Neutrophil (primary cell): ENCODE data around the gene RPL28.

ENCODE experiments used
- H3K27ac ChIP-seq: fragments of 200-600 bp; sonication (generic); 2 replicates; pipeline ENCODE4 v1.5.1; 2016; ENCODE audit warnings: mild to moderate bottlenecking, moderate library complexity
- H3K27me3 ChIP-seq: fragments of 200-600 bp; sonication (generic); 2 replicates; pipeline ENCODE4 v1.6.0; 2016; ENCODE audit warnings: mild to moderate bottlenecking
- H3K36me3 ChIP-seq: fragments of 200-600 bp; sonication (generic); 2 replicates; pipeline ENCODE4 v1.5.1; 2017
- H3K4me1 ChIP-seq, 2 experiments: fragments of 200-600 bp in 1 of 2; sonication (generic) in 1 of 2; 1 replicate in 1 of 2; 2 replicates in 1 of 2; pipeline versions ENCODE4 v1.5.1 to v1.6.1; 2013 to 2016; ENCODE audit warnings: low read depth in 1 of 2, low read length in 1 of 2, mild to moderate bottlenecking in 1 of 2, moderate library complexity in 1 of 2; ENCODE audit not compliant: control insufficient read depth in 1 of 2, insufficient read depth in 1 of 2
- H3K4me3 ChIP-seq, 2 experiments: fragments of 200-600 bp in 1 of 2; sonication (generic) in 1 of 2; 1 replicate in 1 of 2; 2 replicates in 1 of 2; pipeline ENCODE4 v1.5.1; 2013 to 2016; ENCODE audit warnings: low read depth in 1 of 2, low read length in 1 of 2, mild to moderate bottlenecking in 1 of 2, moderate library complexity in 1 of 2
- H3K9me3 ChIP-seq: fragments of 200-600 bp; sonication (generic); 2 replicates; pipeline ENCODE4 v1.5.1; 2016
- TF ChIP-seq, protein P1 (sequence below): fragments of 200-600 bp; sonication (generic); IDR thresholded peaks from 2 replicates; pipeline ENCODE4 v1.5.1; 2016; ENCODE audit warnings: antibody characterized with exemption

The RPL28 gene

DNA sequence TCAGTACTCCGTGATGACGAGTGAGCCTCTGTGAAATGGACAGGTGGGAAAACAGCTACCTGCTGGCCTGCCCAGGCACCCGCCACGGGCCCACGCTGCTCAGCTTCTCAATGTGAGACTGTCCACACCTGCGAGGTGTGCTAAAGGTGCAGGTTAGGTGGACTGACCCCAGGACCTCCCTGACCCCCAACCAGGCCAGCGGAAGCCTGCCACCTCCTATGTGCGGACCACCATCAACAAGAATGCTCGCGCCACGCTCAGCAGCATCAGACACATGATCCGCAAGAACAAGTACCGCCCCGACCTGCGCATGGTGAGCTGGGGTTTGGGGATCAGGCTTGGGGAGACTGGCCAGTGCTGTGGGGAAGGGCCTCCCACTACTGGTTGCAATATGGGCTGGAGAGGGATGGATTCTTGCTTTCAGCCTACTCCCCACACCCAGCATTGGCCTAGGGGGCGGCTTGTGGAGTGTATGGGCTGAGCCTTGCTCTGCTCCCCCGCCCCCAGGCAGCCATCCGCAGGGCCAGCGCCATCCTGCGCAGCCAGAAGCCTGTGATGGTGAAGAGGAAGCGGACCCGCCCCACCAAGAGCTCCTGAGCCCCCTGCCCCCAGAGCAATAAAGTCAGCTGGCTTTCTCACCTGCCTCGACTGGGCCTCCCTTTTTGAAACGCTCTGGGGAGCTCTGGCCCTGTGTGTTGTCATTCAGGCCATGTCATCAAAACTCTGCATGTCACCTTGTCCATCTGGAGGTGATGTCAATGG lies 2.2 kb downstream of the RPL28 start:
- Histone ChIP-seq H3K36me3 (peaks cover 44% of the 10 kb centered on the region), H3K27ac (no peak overlapping the region), H3K27me3 (peaks cover 5% of the 10 kb centered on the region), H3K4me1 (peaks cover 42 to 44% of the 10 kb centered on the region in 2 experiments), H3K9me3 (no peaks in the 10 kb centered on the region), H3K4me3 (peak overlapping the region in 1 of 2 experiments; percentile 78)
- TF ChIP-seq, protein P1, sequence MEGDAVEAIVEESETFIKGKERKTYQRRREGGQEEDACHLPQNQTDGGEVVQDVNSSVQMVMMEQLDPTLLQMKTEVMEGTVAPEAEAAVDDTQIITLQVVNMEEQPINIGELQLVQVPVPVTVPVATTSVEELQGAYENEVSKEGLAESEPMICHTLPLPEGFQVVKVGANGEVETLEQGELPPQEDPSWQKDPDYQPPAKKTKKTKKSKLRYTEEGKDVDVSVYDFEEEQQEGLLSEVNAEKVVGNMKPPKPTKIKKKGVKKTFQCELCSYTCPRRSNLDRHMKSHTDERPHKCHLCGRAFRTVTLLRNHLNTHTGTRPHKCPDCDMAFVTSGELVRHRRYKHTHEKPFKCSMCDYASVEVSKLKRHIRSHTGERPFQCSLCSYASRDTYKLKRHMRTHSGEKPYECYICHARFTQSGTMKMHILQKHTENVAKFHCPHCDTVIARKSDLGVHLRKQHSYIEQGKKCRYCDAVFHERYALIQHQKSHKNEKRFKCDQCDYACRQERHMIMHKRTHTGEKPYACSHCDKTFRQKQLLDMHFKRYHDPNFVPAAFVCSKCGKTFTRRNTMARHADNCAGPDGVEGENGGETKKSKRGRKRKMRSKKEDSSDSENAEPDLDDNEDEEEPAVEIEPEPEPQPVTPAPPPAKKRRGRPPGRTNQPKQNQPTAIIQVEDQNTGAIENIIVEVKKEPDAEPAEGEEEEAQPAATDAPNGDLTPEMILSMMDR = no peak

DNA sequence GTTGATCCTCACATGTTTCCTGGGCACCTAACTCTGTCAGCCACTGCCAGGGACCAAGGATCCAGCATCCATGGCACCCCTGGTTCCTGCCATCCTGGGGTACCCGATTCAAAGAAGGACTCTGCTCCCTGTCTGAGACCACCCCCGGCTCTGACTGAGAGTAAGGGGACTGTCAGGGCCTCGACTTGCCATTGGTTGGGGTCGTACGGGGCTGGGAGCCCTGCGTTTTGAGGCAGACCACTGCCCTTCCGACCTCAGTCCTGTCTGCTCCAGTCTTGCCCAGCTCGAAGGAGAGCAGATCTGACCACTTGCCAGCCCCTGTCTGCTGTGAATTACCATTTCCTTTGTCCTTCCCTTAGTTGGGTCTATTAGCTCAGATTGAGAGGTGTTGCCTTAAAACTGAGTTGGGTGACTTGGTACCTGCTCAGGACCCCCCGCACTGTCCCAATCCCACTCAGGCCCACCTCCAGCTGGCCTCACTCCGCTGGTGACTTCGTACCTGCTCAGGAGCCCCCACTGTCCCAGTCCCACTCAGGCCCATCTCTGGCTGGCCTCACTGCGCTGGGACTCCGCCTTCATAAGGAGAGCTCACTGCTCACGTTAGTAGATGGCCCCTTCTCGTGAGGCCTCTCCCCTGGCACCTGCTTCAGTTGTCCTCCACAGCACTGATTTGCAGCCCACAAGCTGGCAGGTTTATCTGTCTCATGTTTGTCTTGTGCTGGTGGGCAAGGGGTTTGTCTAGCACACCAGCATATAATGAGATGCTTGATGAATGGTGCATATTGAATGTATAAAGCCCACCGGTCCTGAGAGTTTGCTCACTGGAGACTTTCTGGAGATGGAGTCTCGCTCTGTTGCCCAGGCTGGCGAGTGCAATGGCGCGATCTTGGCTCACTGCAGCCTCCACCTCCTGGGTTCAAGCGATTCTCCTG lies 3.9 kb downstream of the RPL28 start:
- no peaks in the 10 kb centered on the region for H3K9me3 ChIP-seq
- peaks cover 30 to 32% of the 10 kb centered on the region in 2 experiments for H3K4me1 ChIP-seq
- no peak overlapping the region for H3K27ac ChIP-seq
- peaks cover 44% of the 10 kb centered on the region for H3K36me3 ChIP-seq
- H3K4me3 ChIP-seq = no peak overlapping the region
- TF ChIP-seq, protein P1 = no peak
- no peaks in the 10 kb centered on the region for H3K27me3 ChIP-seq

DNA sequence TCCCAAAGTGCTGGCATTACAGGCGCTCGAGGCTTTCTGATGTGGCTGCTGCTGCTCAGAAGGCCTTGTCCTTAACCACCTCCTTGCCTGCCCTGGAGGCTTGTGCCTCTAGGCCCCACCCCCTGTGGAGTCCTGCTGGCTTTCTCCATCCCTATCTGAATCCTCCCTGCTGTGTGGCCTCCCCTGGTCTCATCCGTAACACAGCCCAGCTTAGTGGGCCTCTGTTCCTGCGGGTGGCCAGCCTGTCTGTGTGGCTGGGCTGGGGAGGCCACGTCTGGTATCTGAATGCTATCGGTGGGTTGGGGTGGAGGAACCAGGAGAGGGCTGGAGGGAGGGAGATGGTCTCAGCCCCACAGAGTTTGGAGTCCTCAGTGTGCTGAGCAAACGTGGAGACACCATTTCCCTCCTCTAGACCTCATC lies 4.7 kb downstream of the RPL28 start:
- peaks cover 22 to 27% of the 10 kb centered on the region in 2 experiments for H3K4me1 ChIP-seq
- peaks cover 44% of the 10 kb centered on the region for H3K36me3 ChIP-seq
- no peaks in the 10 kb centered on the region for H3K27me3 ChIP-seq

DNA sequence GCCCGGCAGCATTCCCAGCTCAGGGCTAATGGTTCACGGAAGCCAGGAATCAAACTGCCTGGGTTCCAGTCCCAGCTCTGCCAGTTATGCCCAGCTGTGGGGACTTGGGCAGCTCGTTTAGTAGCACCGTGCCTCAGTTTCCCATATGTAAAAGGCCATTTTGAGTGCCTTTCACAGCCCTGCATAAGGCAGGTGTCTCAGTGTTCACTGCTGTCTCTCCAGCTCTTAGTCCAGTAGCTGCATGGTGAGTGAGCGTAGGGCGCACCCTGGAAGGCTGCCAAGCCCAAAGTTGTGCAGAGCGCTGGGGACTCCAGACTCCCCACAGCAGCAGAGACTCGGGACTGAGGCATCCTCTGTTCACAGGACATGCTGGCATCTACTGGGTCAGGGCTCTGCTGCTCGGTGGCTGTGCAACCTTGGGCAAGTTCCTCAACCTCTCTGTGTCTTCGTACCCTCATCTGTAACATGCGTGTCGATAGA lies 5.5 kb downstream of the RPL28 start:
- H3K36me3 ChIP-seq = peaks cover 44% of the 10 kb centered on the region
- no peak overlapping the region for H3K27ac ChIP-seq
- H3K4me1 ChIP-seq = peaks cover 22 to 26% of the 10 kb centered on the region in 2 experiments
- H3K4me3 ChIP-seq = no peak overlapping the region
- no peaks in the 10 kb centered on the region for H3K27me3 ChIP-seq
- TF ChIP-seq, protein P1 = no peak
- no peaks in the 10 kb centered on the region for H3K9me3 ChIP-seq

More for the DNA sequence above, 4.7 kb downstream of the RPL28 start:
- Histone ChIP-seq H3K9me3 (no peaks in the 10 kb centered on the region), H3K4me3 (no peak overlapping the region), H3K27ac (no peak overlapping the region)
- TF ChIP-seq, protein P1 = no peak

DNA sequence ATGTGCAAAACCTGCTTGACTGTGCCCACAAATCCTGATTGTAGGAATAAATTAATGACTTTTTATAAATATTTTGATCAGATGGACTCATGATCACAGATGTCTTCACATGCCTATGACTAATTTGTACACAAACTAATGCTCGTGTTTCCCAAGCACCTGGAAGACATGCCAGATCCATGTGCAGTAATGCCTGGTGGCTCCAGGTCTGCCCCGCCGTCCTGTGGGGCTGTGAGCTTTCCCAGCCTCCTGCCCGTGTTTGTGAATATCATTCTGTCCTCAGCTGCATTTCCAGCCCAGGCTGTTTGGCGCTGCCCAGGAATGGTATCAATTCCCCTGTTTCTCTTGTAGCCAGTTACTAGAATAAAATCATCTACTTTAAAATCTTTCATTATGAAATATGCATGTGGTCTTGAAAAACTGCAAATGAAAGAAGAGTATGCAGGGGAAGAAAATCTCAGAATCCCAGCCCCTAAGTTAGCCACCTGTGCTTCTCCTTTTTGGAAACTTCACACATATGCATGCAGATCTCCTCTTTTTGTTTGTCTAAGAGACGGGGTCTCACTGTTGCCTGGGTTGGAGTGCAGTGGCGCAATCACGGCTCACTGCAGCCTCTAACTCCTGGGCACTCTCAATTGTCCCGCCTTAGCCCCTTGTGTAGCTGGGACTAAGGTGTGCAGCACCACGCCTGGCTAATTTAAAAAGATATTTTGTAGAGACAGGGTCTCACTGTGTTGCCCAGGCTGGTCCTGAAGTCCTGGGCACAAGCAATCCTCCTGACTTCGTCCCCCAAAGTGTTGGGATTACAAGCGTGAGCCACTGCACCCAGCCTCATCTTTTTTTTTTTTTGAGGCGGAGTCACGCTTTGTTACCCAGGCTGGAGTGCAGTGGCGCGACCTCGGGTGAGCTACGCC lies 6.2 kb downstream of the RPL28 start:
- H3K9me3 ChIP-seq = no peaks in the 10 kb centered on the region
- H3K4me3 ChIP-seq = no peak overlapping the region
- no peaks in the 10 kb centered on the region for H3K27me3 ChIP-seq
- no peak overlapping the region for H3K27ac ChIP-seq
- H3K36me3 ChIP-seq = peaks cover 44% of the 10 kb centered on the region
- peaks cover 16 to 19% of the 10 kb centered on the region in 2 experiments for H3K4me1 ChIP-seq
- TF ChIP-seq, protein P1 = no peak
